HG02852 (cell line): ENCODE data around the gene TRIO.
"Not testable (repeated sequence)": the region's sequence is repeated elsewhere in the genome, so short reads cannot be mapped to it uniquely, and the experiment has no call there.

Source experiments
- ATAC-seq: cut with Tn5 transposase; IDR thresholded peaks from one replicate; pipeline ENCODE4 v1.9.1; 2021; ENCODE audit warnings: mild to moderate bottlenecking, moderate library complexity; ENCODE audit not compliant: unreplicated experiment

The TRIO gene

DNA sequence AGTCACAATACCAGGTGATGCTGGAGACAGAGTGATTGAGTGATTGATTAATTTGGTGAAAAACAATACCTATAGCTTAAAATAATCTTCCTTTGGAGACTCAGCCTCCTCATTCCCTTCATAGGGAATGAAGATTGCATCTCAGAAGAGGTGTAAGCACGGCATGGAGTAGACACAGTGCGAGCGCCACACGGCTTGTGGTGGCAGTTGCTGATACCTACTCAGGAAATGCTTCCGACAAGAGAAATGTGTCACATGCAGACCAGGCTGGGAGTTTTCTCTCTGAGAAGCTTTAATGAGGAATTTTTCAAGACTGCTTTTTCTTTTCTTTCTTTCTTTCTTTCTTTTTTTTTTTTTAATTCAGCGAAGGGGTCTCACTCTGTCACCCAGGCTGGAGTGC, 226.6 kb downstream of the TRIO start:
- ATAC-seq: no peak

GRCh38 chr5:14370386-14370785, 227.2 kb downstream of the TRIO start:
- ATAC-seq: no peak

GRCh38 chr5:14373685-14374084, 230.5 kb downstream of the TRIO start:
- no peak for ATAC-seq

DNA sequence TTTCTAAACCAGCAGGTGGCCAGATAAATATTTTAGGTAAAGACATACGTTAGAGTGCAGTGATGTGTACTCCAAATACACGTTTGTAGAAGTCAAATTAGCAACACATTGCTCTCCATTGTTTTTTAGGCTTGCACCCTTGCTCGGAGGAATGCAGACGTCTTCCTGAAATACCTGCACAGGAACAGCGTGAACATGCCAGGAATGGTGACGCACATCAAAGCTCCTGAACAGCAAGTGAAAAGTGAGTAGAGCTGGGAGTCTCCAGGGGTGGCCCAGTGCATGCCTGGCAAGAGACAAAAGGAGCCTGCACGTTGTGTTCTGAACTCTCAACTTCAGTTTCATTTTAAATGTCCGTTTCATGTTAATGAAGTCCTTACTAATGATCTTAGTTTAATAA, 231.0 kb downstream of the TRIO start:
- ATAC-seq: no peak

- no peak for ATAC-seq
Measured at GRCh38 chr5:14376789-14377188, 233.6 kb downstream of the TRIO start.

DNA sequence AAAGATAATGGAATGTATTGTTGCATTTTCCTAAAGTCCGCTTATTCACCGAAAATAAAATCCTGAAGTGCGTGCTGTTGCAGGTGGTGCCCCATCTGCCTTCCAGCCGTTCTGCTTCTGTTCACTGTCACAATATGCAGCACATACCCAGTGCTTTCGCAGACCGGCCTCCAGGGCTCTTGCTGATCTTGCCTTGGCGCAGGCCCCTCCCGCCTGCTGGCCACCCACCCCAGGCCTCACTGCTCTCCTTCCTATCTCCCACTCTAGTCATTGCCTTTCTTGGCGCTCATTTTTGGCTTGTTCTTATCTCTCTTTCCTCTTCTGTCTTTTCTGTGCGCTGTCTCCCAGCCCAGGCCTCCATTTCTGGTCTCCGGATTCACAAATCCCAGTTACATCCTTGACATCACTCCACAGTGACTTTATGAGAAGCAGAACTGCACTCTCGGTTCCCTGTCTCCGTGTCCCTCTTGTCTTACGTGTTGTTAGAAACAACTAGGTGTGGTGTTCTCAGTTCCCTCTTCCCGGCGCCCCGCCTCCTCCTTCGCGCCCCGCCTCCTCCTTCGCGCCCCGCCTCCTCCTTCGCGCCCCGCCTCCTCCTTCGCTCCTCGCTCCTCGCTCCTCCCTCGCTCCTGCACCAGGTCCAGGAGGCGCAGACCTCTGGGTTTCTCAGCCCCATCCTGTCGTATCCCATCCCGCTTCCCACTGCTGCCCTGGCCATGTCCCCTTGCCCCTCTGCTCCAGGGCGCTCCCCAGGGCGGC, 236.8 kb downstream of the TRIO start:
- no peak for ATAC-seq

- ATAC-seq: no peak
Measured at GRCh38 chr5:14380712-14381111, 237.6 kb downstream of the TRIO start.

DNA sequence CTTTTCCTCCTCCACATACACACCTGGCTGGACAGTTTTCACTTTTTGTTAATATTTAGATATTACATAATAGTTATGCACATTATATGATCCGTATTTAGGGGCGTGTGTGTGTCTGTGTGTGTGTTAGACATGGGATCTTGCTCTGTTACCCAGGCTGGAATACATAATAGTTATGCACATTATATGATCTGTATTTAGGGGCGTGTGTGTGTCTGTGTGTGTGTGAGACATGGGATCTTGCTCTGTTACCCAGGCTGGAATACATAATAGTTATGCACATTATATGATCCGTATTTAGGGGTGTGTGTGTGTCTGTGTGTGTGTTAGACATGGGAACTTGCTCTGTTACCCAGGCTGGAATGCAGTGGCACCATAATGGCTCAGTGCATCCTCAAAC, 239.5 kb downstream of the TRIO start:
- ATAC-seq: no peak

DNA sequence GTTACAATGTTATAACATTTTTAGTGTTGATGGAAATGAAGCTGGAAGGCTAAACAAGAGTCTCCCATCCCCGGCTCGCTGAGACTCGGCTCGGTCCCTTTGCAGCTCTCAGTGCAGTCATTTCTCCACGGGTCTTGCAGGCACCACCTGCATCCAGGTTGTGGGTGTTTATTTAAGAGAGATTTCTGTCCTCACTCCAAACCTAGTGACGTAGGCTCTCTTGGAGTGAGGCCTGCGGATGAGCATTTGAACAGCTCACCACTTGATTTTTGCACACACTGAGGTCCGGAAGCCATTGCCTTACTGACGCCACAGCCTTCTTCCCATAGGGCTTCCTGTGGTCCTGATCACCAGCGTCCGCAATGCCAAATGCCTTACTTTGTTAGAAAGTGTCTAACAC, 240.8 kb downstream of the TRIO start:
- no peak for ATAC-seq

DNA sequence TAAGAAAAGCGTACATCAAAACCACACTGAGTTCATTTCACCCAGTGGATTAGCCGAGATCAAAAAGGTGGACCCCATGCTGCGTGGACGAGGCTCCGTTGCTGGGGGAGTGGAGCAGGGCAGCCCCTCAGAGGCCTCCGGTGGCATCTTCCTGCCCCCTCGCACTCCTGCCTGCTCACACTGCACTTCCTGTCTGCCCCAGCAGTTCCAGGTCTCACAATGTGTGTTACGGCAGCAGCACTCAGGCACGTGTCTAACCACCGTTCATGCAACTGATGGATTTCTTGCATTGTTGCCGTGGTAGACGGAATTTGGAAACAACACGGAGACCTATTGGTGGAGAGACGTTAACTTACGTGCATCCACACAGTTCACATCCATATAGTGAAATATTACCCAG, 241.9 kb downstream of the TRIO start:
- ATAC-seq: no peak

GRCh38 chr5:14386884-14387624, 243.9 kb downstream of the TRIO start:
- ATAC-seq: no peak

GRCh38 chr5:14388741-14389140, 245.6 kb downstream of the TRIO start:
- ATAC-seq: no peak

GRCh38 chr5:14392552-14392951, 249.4 kb downstream of the TRIO start:
- ATAC-seq: not testable (repeated sequence)

DNA sequence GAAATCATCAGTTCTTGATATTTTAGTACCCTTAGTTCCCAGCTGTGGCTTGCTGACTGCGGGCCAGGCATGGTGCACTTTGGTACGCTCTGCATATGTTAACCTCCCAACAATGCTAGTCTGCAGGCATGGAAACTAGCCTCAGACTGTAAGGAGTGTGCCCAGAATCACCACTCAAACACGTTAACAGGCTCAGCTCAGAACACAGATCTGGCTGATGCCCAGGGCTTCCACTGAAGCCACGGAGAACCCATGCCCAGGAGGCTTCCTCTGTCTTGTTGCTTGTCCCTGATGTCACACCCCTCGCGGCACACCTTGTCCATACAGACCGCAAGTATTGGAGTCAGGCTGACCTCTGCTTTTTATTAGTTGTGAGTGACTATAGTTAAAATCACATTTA, 251.2 kb downstream of the TRIO start:
- no peak for ATAC-seq

DNA sequence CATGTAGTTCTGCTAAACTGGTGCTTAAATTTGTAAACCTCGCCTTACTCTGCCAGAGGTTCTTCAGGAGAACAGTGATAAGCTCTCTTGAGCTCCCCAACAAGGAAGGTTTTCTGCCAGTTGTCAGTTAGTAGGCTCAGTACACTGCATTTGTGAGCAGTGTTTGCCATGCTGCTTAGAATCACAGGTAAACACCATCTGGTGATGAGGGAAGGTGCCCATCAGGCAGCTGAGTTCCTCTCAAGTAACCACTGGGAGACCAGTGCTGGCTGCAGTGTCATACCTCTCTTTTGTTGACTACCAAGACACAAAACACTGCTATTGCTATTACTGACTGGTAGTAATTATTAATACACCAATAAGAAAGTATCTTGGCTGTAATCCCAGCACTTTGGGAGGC, 252.3 kb downstream of the TRIO start:
- no peak for ATAC-seq

GRCh38 chr5:14396066-14396465, 252.9 kb downstream of the TRIO start:
- ATAC-seq: no peak

GRCh38 chr5:14396737-14397136, 253.6 kb downstream of the TRIO start:
- no peak for ATAC-seq

DNA sequence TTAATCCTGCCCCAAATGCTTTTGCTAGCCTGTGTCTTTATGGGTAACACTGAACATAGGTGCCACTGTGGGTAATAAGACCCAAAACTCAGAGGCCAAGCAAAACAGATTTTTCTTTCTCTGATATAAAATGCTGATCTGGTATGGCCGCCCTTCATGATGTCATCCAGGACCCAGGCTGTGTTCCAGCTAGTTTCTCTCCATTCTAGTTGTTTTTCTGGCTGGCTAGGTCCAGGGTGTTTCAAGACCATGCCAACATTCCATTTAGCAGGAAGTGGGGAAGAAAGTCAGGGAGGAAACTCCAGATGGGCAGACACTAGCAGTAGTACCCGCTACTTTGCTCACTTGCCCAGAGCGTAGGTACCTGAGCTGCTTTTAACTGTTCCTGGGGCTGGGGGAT, 254.6 kb downstream of the TRIO start:
- no peak for ATAC-seq

DNA sequence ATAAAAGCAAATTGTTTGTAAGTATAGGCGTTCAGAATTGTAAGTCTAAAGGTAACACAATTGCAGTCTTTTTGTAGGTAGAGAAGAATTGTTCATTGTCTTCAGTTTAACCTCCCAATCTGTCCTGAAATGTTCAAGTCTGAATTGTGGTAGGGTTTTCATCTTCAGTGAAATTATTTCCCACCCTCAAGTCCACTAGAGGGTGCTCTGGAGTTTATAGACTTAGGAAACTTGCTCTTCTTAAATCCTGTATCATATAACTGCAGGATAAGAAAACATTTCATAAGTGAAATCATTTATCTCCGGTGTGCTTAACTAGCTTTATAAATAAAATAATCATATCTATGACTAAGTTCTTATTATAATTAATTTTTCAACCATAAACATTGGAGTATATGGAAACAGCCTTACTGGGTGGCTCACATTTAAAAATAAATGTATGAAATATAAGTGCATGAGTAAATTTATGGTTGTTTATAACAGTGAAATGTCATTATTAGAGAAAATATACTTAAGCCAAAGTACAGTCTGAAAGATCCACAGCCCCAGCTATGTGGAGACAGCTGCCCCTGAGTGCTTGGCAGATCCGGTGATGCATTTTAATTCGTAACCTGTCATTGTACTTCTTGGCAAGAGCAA, 256.0 kb downstream of the TRIO start:
- ATAC-seq: no peak

DNA sequence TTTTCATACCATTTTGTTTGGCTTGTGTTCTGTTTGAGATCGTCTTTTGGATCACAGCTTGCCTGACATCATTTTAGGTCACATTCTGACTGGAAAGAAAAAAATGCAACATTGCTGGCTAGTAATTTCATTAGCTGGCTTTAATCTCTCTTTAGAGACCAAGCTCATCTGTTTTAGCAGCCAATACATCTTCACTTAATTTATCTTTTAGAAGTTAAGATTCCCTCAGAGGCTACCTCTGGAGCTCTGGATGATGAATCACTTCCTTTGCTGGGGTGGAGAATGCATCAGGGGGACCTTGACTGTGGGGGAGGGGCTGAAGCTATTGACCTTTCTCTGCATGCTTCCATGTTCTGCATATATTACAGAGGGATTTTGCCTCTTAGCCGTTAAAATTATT, 256.9 kb downstream of the TRIO start:
- ATAC-seq: no peak

DNA sequence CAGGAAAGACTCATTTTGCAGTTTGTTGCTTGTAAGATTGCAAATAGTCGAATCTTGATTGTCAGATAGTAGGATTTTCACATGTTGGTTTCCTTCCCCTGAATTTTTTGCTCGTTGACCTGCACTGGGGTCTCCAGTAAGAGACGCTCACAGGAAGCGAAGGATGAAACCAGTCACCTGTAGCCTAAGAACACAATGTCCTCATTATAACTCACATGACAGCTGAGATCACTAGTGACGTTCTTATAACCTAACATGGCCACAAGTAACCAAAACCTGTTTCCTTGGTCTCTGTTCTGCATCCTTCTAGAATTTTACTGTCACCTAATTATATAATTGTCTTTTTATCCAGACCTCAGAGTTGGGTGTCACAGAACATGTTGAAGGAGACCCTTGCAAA, 257.5 kb downstream of the TRIO start:
- no peak for ATAC-seq

DNA sequence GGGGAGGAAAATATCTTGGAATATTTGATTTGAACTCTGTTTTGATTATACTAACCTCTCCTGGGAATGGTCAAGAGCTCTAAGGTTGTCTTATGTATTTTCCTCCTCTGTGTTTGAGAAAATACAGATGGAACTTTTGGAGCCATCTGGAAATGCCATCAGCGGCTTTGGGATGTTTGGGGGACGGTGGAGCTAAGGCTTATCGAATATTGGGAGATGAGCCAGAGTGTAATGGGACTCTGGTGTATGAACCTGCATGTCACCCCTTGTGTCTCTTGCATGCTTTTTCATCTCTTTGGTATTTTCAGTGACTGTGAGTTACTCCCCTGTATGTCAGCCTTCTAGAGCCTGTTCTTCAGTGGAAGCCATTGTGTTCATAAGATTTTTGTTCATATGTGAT, 258.5 kb downstream of the TRIO start:
- no peak for ATAC-seq
